CMK (cell line): ENCODE measurements around the gene MAP3K13.
A peak's percentile ranks its signal among the peaks of the same experiment; 100 is the strongest.
"Not testable (repeated sequence)": the region's sequence is repeated elsewhere in the genome, so short reads cannot be mapped to it uniquely, and the experiment has no call there.

Experiments used
- DNase-seq: peaks from one replicate; pipeline ENCODE4 v3.0.0-alpha.2; 2010; ENCODE audit warnings: low read depth

MAP3K13 gene

GRCh38 chr3:185342459-185343174 lies 20.3 kb upstream of the MAP3K13 start:
- DNase-seq, result no peak

GRCh38 chr3:185347399-185347798 lies 15.5 kb upstream of the MAP3K13 start:
- no peak for DNase-seq

- DNase-seq, result no peak
Observed at GRCh38 chr3:185350841-185351240, 12.1 kb upstream of the MAP3K13 start.

GRCh38 chr3:185351396-185351795 lies 11.5 kb upstream of the MAP3K13 start:
- no peak for DNase-seq

GRCh38 chr3:185353225-185353624 lies 9.7 kb upstream of the MAP3K13 start:
- no peak for DNase-seq

GRCh38 chr3:185353823-185354614 lies 8.9 kb upstream of the MAP3K13 start:
- peak; percentile 59 for DNase-seq

- DNase-seq, result no peak
Observed at GRCh38 chr3:185356499-185356898, 6.4 kb upstream of the MAP3K13 start.

- no peak for DNase-seq
Observed at GRCh38 chr3:185361920-185362319, 1.0 kb upstream of the MAP3K13 start.

- no peak for DNase-seq
Observed at GRCh38 chr3:185363662-185364203, 797 bp downstream of the MAP3K13 start.

GRCh38 chr3:185365291-185366073 lies 2.5 kb downstream of the MAP3K13 start:
- DNase-seq, result no peak

GRCh38 chr3:185366074-185366335 lies 3.1 kb downstream of the MAP3K13 start:
- DNase-seq, result no peak

GRCh38 chr3:185366913-185367312 lies 4.0 kb downstream of the MAP3K13 start:
- DNase-seq, result no peak

- DNase-seq, result not testable (repeated sequence)
Observed at GRCh38 chr3:185370349-185370748, 7.4 kb downstream of the MAP3K13 start.

GRCh38 chr3:185371306-185372074 lies 8.6 kb downstream of the MAP3K13 start:
- DNase-seq, result no peak

GRCh38 chr3:185381320-185382058 lies 18.6 kb downstream of the MAP3K13 start:
- DNase-seq, result no peak

GRCh38 chr3:185382154-185382553 lies 19.2 kb downstream of the MAP3K13 start:
- no peak for DNase-seq

- not testable (repeated sequence) for DNase-seq
Observed at GRCh38 chr3:185386515-185386914, 23.6 kb downstream of the MAP3K13 start.

GRCh38 chr3:185387646-185388045 lies 24.7 kb downstream of the MAP3K13 start:
- DNase-seq, result no peak

- DNase-seq, result no peak
Observed at GRCh38 chr3:185393055-185393454, 30.1 kb downstream of the MAP3K13 start.

- DNase-seq, result no peak
Observed at GRCh38 chr3:185397676-185398075, 34.7 kb downstream of the MAP3K13 start.
